Fibroblast of skin of abdomen (primary cell): Measurements from ENCODE around the gene SORCS2.
"Not testable (repeated sequence)": the region's sequence is repeated elsewhere in the genome, so short reads cannot be mapped to it uniquely, and the experiment has no call there.

ENCODE experiments used
- DNase-seq: peaks from one replicate; pipeline ENCODE4 v3.0.0-alpha.2; 2013

Gene SORCS2

DNA sequence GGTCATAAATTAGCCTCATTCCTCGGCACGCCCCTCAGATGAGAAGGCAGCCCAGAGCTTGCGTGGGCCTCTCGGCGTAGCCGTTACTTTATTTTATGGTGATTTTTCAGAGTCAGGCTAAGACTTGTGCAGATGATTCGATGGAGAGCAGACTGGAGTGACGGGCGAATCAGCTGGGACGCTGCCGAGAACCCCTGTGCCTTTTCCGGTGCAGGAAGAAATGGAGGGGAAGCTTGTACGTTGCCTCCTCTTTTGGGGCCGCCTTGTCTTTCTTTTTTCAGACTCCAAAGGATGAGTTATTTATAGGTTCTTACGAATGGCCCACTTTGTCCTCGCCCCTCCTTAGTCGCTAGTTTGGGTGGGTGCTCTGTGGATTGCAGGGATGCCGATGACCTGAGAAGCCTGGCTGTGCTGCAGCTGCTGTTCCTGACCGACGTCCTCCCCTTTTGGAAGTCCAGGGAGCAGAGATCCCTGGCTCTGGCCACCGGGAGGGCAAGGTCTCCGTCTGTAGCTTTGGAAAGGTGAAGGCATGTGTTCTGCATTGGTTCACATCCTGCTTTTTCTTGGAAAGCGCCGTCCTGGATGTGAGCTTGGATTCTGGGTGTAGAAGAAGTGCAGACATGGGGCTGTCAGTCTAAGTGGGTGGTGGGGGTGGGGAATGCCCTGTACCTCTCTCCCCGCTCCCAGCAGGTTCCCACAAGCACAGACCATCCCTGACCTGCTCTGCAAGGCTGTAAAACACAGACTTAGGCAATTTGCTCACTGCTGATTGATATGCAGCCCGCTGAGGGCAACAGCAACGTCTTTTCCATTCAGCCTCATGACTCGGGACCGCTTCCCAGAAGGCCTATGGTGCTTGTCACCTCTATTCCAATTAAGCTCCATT, 9.3 kb downstream of the SORCS2 start:
- DNase-seq = peak; percentile 43

DNA sequence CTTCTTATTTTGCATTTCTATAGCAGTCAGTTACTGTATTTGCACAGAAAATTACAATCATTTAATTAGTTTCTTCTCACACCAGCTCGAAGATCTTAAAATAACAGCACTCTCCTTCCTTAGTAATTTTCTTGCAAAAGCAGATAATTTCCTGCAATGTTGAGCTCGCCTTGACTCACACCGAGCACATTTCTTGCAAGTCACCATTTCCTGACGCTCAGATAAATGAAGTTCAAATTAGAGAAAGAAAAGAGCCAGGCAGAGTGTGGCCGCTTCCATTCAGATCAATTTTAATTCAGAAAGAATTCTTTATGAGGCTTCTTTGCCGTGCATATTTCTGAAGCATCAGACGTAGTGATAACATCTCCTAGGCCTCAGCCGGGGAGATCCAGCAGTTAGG, 10.1 kb downstream of the SORCS2 start:
- no peak for DNase-seq

DNA sequence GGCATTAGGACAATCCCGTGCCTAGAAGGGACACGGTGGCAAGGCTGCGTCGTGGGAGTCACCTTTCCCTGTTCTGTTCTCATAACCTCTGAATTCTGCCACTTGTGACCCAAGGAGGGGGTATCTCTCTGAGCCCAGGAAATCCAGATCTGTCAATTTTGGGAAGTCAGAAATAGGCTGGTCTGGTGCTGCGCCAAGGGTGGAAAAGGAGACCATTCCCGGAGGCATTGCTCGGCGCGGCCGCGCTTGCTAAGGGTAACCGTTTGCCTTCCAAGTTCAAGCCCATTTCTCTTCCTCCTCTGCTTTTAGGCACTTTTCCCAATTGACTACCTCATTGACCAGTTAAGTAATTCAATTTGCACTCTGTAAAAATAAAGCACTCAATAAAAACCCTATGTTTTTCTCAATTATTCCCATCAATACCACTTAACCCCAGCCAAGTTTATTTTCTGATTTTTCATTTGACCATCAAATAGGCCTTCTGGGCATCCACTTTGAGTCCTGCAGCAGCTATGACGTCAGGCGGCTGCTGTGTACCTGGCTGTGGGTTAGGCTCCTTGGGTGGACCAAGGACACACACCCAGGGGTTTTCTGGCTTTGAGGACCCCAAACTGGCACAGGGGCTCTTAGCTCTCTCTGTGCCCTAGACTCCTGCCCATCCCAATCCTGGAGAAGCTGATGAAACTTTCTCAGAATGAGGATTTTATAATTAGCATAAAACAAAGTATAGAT, 12.5 kb downstream of the SORCS2 start:
- DNase-seq = no peak

DNA sequence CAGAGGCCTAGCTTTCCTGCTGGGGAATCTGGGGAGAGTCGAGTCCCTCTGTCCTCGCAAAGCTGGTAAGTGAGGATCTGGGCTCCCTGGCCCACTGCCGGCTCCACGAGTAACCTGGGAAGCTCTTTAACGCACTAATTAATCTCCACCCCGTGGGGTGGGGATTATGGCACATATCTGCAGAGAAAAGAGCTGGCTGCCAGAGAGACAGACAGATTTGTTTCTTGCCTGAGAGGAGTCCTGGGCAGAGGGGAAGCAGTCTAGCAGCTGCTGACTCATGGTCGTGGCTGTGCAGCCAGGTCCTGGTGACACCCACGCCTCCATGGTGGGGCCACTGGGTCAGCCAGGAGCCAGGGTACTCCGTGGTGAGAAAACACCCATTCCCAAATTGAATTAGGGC, 14.0 kb downstream of the SORCS2 start:
- peak; percentile 77 for DNase-seq

DNA sequence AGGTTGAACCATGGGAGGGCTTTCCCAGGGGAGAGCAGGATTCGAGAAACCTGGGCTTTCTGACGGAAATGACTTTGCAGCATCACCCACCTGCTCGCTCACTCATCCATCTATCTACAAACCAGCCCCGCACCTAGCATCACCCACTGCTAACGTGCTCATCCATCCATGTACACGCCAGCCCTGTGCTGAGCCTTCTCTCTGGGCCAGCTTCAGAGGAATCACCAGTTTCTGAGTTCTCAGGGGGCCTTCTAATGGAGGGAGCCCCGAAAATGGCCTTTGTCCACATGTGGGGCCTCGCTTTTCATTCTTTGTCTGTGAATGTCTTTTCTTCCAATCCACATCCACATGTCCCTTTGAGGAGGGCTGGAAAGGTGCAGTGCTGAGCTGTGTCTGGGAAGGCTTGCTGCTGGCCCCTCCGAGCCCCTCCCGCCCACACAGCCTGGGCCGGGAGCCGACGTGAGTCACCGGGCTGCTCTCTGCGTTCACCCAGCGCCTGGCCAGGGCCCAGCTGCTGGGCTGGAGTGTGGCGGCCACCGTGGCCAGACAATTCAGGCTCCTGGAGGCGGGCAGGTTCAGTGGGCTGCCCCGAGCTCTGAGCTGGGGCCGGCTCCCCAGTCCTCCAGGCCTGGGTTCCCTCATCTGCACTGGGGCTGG, 14.7 kb downstream of the SORCS2 start:
- DNase-seq = peak; percentile 93

DNA sequence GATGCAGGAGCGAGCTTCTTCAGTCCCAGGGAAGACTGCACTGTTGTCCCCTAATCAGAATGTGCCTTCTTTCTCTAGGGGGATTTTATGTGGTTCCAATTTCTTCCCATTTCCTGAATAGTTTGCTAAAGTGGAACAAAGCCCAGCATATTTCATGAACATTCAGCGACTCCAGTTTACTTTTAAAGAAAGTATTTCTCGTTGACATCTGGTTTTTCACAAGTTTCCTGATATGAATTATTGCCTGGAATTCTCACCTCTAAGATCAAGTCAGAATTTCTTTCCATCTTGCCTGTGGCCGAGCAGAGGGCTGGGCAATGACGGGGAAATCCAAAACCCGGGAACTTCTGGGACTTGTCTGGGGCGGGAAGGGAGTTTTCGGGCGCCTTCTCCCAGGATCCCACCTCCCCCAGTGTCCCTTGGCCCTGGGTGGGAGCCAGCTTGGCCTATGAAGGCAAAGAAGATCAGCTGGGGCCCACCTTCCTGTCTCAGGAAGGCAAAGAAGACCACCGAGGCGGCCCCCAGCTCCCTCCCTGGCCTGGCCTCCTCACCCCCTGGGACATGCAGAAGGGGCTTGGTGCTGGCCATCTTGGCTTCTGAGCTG, 15.4 kb downstream of the SORCS2 start:
- DNase-seq = peak; percentile 81

DNA sequence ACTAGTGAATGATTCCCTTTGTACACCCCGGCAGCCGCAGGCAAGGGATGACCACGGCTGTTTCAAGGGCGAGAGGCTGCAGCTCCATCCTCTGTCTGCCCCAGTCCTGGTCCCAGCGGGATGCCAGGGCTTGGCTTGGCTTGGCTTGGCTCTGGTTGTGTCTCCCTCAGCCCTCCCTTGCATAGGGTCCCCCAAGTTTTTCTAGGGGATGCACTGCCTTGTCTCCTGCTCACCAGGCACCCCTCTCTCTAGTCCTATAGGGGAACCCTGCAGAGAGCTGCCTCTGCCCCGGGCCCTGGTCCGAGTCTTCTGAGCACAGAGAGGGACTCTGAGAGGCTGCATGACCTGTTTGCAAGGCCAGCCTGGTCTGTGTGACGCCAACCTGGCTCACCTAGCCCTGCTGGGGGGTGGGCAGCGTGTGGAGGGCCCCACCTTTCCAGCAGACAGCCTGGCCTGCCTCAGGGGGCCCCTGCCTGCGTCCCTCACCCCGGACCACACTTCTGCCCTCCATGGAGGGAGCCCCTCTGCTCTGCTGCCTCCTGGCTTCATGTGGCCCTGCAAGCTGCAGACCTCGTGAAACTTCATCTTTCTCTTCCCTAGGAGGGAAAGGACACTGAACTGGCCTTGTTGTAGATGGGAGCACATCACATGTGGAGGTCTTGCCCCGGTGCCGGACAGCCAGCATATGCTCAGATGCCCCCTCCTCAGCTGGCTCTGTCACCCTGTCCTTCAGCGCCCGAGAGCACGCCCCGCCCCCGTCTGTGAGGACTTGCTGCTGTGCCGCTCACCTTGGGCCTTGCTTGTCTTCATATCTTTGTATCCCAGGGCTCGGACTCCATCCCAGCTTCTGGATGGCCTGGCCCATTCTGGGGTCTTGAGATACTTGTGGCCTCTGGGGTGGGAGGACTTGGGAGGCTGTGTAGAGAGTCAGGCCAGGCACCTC, 16.4 kb downstream of the SORCS2 start:
- no peak for DNase-seq

DNA sequence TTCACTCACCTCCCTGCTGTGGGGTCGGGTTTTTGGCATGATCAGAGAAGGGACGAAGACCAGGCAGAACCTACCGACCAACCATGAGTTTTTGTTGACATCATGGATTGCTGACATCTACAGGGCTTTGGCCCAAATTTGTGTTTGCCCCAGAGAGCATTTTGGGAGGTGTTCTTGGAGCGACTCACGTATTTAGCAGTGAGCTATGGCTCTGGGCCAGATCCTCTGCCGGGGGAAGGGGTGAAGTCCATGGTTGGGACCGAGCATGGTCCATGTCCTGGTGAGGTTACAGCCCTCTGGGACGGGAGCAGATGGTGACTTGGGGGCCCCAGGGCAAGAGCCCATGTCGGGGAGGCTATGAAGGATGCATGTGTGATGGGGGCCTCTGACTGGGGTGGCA, 17.4 kb downstream of the SORCS2 start:
- peak; percentile 43 for DNase-seq

DNA sequence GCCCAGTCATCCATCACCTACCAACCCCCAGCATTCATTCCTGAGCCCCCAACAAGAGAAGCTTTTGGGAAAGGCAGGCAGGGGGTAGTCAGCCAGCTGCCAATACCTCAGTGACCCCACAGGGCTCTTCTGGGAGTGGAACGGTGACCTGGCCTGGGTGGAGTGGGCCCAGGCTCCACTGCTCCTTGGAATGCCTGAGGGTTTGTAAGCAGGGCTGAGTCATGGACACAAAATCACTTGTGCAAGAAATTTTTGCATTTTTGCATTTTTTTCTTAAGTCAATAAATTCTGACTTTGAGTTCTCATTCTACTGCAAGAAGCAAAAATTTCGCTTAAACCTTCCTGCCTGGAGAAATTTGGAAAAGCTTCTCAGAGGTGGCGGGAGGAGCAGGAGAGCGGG, 18.5 kb downstream of the SORCS2 start:
- DNase-seq = peak; percentile 84

DNA sequence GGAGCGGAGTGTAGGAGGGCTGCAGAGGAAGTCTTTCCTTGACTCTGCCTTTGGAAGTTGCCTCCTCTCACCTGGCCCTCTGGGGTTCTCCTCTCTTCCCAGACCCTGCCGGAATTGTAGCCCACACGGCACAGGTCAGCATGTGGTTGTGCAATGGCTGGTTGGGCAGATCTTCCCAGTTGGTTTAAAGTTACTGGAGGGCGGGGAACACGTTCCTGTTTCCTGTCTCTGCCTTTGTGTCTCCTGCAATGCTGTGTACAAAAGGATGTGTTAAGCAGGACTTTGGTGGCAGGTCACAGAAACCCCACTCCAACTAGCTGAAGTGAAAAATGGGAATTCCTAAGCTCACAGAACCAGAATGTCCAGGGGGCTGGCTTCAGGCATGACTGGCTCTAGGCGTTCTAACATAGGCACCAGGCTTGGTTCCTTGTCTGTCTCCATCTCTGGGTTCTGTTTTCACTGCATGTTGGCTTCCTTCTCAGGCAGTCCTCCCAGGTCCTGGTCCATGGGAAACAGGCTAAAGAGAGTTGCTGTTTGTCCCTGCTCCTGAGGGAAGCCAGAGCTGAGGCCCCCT, 19.9 kb downstream of the SORCS2 start:
- no peak for DNase-seq

DNA sequence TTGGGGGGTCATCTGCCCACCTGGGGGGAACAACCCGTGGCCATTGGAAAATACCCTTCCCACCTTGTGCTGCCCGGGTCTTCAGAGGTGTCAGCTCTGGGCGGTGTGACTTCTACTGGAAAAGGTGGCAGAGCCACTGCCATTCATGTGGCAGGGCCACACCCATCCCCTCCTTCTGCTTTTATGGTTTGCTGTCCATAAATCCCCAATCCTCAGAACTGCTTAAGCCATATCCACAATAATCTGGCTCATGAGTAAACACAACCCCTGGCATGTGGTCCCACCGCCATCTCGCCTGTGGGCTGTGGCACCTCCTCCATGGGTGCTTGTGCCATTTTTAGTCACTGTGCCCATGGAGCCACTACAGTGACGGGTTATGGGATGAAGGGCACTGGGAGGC, 20.6 kb downstream of the SORCS2 start:
- DNase-seq = no peak

DNA sequence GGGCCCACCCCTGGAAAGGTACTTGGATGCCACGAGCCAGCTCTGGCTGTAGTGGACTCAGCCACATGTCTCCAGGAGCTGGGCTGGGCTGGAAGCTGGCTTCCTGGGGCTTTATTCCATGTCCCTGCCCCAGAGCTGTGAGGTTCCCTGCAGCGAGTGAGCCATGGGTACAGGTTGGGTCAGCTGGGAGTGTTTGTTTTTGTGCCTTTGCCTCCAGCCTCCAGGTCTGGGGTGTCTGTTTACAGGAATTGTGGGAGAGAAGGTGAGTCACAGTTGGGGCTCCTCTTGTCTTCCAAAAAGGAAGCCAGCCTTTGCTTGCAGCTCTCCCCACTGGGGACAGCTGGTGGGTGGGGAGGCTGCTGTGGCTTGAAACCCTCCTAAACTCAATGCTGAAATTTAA, 21.5 kb downstream of the SORCS2 start:
- DNase-seq = no peak

DNA sequence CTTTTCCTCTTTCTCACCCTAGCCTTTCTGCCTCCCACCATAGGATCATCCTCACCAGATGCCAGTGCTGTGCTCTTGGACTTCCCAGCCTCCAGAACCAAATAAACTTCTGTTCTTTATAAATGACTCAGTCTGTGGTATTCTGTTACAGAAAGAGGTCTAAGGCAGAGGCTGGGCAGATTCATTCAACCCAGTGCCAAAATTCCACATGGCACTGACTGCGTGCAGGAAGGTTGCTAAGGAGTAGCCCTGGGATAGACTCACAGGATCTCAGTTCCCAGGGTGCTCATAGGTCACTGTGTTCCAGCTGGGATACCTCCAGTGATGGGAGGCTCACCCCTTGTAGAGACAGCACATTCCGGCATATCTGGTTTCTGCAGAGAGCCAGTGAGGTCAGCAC, 22.0 kb downstream of the SORCS2 start:
- DNase-seq = no peak

DNA sequence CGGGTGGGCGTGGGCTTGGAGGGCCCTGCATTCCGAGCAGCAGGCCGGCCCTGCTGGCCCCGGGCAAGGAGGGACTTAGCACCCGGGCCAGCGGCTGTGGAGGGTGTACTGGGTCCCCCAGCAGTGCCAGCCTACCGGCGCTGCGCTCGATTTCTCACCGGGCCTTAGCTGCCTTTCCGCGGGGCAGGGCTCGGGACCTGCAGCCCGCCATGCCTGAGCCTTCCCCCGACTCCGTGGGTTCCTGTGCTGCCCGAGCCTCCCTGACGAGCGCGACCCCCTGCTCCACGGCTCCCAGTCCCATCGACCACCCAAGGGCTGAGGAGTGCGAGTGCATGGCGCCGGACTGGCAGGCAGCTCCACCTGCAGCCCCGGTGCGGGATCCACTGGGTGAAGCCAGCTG, 22.8 kb downstream of the SORCS2 start:
- DNase-seq = not testable (repeated sequence)

DNA sequence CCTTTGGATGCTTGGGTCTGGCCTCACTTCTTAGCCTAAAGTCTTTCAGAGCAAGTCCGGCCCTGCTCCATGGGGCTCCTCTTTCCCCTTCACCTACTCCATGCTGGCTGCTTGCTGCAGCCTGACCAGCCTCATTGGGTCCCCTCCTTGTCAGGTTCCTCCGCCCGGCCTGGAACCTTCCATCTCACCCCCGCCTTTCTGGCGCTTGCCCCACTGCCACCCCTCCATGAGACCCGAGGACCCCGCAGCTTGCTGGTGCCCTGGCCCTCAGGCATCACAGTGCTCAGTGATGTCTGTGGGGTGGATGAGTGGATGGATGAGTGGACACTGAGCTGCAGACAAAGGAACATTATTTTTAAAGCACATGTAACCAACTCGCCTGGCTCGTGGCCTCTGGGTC, 24.7 kb downstream of the SORCS2 start:
- DNase-seq = no peak

DNA sequence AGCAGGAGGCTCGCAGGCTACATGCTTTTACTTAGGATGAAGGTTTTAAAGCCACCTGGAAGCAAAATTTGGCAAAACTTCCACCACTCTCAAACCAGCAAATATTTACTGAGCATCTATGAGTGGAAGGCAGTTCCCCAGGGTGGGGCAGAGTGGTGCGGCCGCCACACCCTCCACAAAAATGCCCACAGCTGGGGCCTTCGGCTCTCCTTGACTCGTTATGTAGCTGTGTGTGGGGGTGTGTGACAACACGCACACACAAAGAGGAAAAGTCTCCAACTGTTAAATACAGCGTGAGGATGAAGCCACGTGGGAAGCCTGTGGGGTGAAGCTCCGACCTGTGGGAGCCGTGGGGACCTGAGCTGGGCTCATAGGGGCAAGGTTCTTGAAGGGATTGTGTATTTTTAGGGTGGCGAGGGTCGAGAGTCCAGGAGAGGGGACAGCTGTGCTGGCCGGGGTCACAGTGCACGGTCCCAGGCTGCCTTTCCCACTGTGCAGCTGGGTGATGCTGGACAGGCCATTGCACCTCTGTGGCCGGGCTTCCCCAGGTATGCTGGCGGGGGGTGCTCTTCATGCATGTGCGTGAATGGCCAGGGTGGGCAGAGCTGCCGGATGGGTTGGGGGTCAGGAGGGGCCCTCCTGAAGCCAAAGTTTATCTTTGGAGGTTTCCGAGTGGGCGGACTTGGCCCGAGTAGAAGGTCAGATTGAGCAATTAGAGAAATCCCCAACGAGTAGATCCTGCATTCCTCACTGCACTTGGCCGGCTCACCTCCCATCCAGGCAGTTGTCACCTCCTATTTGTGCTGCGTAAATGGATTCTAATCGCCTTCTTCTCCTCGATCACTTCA, 25.4 kb downstream of the SORCS2 start:
- DNase-seq = no peak

DNA sequence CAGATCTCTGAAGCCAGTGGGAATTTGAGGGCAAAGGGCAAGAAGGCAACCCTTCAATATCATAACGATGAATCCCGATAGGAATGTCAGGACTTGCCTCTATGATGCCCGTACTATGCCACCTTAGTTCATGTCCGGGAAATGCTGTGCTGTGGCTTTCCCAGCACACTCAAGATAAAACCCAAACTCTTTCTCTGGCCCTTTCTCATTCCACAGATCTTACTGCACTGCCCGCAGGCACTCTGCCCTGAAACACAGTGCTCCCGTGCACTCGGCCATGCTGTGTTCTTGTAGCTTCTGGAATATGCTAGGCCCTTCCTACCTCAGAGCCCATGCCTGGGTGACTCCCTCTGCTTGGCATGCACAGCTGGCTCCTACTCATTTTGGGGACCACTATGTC, 26.3 kb downstream of the SORCS2 start:
- no peak for DNase-seq

DNA sequence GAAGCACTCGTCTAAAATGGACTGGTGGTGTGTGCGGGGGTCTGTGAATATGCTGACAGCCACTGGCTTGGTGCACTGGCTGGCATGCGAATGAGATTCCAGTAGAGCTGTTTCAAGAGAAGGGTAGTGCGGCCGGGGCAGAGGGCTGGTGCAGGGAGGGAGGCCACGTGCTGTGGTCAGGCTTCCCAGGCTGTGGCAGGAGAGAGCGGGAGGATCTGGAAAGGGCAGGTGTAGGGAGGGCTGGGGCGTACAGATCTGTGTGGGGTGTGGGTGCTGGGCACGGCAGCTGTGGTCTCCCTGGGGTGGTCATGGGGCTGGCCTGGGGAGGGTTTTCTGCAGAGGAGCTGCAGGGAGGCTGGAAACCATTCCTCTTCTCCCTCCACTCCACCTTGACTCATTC, 30.2 kb downstream of the SORCS2 start:
- no peak for DNase-seq

DNA sequence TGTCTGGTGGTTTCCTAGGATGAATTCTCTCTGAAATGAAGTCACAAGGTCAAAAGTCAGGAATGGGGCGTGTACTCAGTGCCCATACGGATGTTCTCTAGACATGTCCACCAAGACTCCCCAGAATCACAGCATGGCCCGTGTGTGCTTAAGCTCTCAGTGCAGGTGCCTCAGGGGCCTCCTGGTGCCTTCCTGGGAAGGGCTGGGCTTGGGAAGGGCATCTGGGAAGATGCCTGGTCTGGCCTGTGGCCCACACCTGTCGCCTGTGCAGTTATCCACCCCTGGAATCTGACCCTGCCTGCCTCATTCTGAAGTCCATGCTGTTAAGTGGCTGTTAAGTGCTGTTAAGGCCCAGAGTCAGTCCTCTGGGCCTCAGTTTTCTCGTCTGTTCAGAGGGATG, 31.2 kb downstream of the SORCS2 start:
- DNase-seq = no peak

DNA sequence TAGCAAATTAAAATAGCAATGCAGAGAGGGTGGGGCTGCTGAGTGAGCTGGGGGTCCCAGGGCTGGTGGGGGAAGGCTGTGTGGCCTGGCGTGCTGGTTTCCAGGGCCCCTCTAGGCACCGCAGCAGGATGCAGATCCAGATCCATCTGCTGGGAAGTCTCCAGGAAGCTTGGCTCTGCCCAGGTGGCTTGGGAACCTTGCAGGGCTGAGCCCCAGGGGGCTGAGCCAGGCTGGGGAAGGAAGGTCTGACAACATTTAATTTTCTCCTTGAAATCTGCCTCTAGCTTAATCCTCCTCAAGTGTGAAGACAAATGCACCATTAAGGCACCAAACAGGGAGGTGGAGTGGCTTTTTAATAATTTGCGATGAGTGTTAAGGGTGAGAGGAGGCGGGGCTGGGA, 31.7 kb downstream of the SORCS2 start:
- no peak for DNase-seq
